OCI-LY3 (cell line): ENCODE measurements around the gene MTMR3.

Experiments used
- CTCF ChIP-seq: fragments of 200-600, 300-600 bp; sonication (generic); IDR thresholded peaks from 2 replicates; pipeline ENCODE4 v1.5.1; 2014; ENCODE audit warnings: antibody characterized with exemption, low read length, low read depth
- EZH2phosphoT487 ChIP-seq: fragments of 200-600 bp; shearing (Covaris generic); IDR thresholded peaks from 2 replicates; pipeline ENCODE4 v1.6.1; 2018; ENCODE audit warnings: antibody characterized with exemption, mixed run types, low read depth

GRCh38 chr22:30038219-30038618 is 155.2 kb downstream of the MTMR3 start:
- TF ChIP-seq CTCF (no peak), EZH2phosphoT487 (no peak)
